Nephron (organoid): ENCODE data around the gene DPF3.
A peak's percentile ranks its signal among the peaks of the same experiment; 100 is the strongest.

Source experiments
- H3K27ac Mint-ChIP-seq, 3 experiments: 2 replicates each; pipeline ENCODE4 v1.8.0; 2020; ENCODE audit warnings: mixed read lengths in 3 of 3, mild to moderate bottlenecking in 2 of 3, moderate library complexity in 1 of 3
- H3K27me3 Mint-ChIP-seq: 2 replicates; pipeline ENCODE4 v1.8.0; 2021; ENCODE audit warnings: low read depth, mild to moderate bottlenecking, moderate library complexity, mixed read lengths
- H3K36me3 Mint-ChIP-seq: 2 replicates; pipeline ENCODE4 v1.8.0; 2020; ENCODE audit warnings: low read depth, mixed read lengths
- H3K4me1 Mint-ChIP-seq: 2 replicates; pipeline ENCODE4 v1.8.0; 2020; ENCODE audit warnings: mixed read lengths
- H3K4me3 Mint-ChIP-seq, 3 experiments: 2 replicates each; pipeline ENCODE4 v1.8.0; 2020; ENCODE audit warnings: mild to moderate bottlenecking in 3 of 3, mixed read lengths in 3 of 3, moderate library complexity in 2 of 3
- H3K9me3 Mint-ChIP-seq: 2 replicates; pipeline ENCODE4 v1.8.0; 2020; ENCODE audit warnings: mixed read lengths
- CTCF ChIP-seq, 3 experiments: fragments of 200-600 bp; sonication (generic); IDR thresholded peaks; one replicate each; pipeline ENCODE4 v1.5.0; 2021; ENCODE audit warnings: antibody characterized with exemption in 3 of 3; ENCODE audit not compliant: unreplicated experiment in 3 of 3

DPF3 gene

GRCh38 chr14:72788972-72789728 is 104.8 kb downstream of the DPF3 start:
- no peaks in the 10 kb centered on the region for H3K9me3 Mint-ChIP-seq
- H3K4me3 Mint-ChIP-seq = no peak overlapping the region

GRCh38 chr14:72788255-72788654 is 105.6 kb downstream of the DPF3 start:
- Mint-ChIP-seq H3K27me3 (no peaks in the 10 kb centered on the region), H3K36me3 (no peaks in the 10 kb centered on the region), H3K27ac (no peak overlapping the region), H3K4me1 (peaks cover 19% of the 10 kb centered on the region), H3K4me3 (no peak overlapping the region), H3K9me3 (no peaks in the 10 kb centered on the region)
- TF ChIP-seq CTCF (IDR thresholded peaks at IDR 0.05; ENCODE audit: unreplicated experiment in 3 of 3) = no peak

More at GRCh38 chr14:72788972-72789728, 104.8 kb downstream of the DPF3 start:
- no peak for TF ChIP-seq CTCF (IDR thresholded peaks at IDR 0.05; ENCODE audit: unreplicated experiment in 3 of 3)
- Mint-ChIP-seq H3K27ac (no peak overlapping the region), H3K36me3 (no peaks in the 10 kb centered on the region), H3K4me1 (peaks cover 19% of the 10 kb centered on the region), H3K27me3 (no peaks in the 10 kb centered on the region)

GRCh38 chr14:72787841-72788240 is 106.1 kb downstream of the DPF3 start:
- H3K4me1 Mint-ChIP-seq = peaks cover 15% of the 10 kb centered on the region
- no peaks in the 10 kb centered on the region for H3K9me3 Mint-ChIP-seq
- no peak overlapping the region for H3K27ac Mint-ChIP-seq
- H3K36me3 Mint-ChIP-seq = no peaks in the 10 kb centered on the region
- no peak for TF ChIP-seq CTCF (IDR thresholded peaks at IDR 0.05; ENCODE audit: unreplicated experiment in 3 of 3)
- no peaks in the 10 kb centered on the region for H3K27me3 Mint-ChIP-seq
- no peak overlapping the region for H3K4me3 Mint-ChIP-seq

- no peaks in the 10 kb centered on the region for H3K9me3 Mint-ChIP-seq
- peaks cover 6% of the 10 kb centered on the region for H3K4me1 Mint-ChIP-seq
- no peaks in the 10 kb centered on the region for H3K36me3 Mint-ChIP-seq
- H3K4me3 Mint-ChIP-seq = no peak overlapping the region
- no peak for TF ChIP-seq CTCF (IDR thresholded peaks at IDR 0.05; ENCODE audit: unreplicated experiment in 3 of 3)
- no peaks in the 10 kb centered on the region for H3K27me3 Mint-ChIP-seq
- peak overlapping the region in 1 of 3 experiments; percentile 10 for H3K27ac Mint-ChIP-seq
Measured at GRCh38 chr14:72786378-72787350, 107.2 kb downstream of the DPF3 start.

GRCh38 chr14:72783741-72784140 is 110.2 kb downstream of the DPF3 start:
- no peaks in the 10 kb centered on the region for H3K9me3 Mint-ChIP-seq
- peaks cover 4% of the 10 kb centered on the region for H3K4me1 Mint-ChIP-seq
- H3K4me3 Mint-ChIP-seq = no peak overlapping the region
- no peak for TF ChIP-seq CTCF (IDR thresholded peaks at IDR 0.05; ENCODE audit: unreplicated experiment in 3 of 3)
- no peak overlapping the region for H3K27ac Mint-ChIP-seq
- H3K27me3 Mint-ChIP-seq = no peaks in the 10 kb centered on the region
- H3K36me3 Mint-ChIP-seq = no peaks in the 10 kb centered on the region
